ENCODE results near the gene TSFM.

DNA sequence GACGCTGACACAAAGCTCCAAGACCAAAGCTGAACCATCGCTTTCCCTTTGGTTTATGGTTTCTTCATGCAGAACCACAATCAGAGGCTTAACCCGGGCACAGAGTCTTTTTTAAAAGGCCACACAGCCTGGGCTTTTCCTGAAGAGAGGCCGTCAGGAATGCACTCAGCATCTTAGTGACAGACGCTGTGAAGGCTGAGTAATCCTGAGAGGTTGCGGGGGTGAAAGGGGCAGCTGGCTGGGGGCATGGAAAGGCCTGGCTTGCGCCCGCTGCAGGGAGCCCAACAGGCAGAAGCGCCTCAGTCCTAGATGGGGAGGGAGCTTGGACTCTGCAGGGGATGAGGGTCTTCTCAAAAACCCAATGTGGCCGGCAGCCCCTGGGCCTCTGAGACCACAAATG is 50.4 kb downstream of the TSFM start:
- no peak for TF ChIP-seq EZH2 (IDR thresholded peaks at IDR 0.05; ENCODE audit: low read length, missing control alignments)
- TF ChIP-seq, protein P1, sequence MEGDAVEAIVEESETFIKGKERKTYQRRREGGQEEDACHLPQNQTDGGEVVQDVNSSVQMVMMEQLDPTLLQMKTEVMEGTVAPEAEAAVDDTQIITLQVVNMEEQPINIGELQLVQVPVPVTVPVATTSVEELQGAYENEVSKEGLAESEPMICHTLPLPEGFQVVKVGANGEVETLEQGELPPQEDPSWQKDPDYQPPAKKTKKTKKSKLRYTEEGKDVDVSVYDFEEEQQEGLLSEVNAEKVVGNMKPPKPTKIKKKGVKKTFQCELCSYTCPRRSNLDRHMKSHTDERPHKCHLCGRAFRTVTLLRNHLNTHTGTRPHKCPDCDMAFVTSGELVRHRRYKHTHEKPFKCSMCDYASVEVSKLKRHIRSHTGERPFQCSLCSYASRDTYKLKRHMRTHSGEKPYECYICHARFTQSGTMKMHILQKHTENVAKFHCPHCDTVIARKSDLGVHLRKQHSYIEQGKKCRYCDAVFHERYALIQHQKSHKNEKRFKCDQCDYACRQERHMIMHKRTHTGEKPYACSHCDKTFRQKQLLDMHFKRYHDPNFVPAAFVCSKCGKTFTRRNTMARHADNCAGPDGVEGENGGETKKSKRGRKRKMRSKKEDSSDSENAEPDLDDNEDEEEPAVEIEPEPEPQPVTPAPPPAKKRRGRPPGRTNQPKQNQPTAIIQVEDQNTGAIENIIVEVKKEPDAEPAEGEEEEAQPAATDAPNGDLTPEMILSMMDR (conservative IDR thresholded peaks at IDR 0.05 in 1 of 2, IDR thresholded peaks at IDR 0.05 in 1 of 2; ENCODE audit: low read depth in 1 of 2, low read length in 2 of 2): no peak

All from fibroblast of lung (primary cell).